Astrocyte of the spinal cord (primary cell): ENCODE results near the gene UBL3.
A peak's percentile ranks its signal among the peaks of the same experiment; 100 is the strongest.

Source experiments
- DNase-seq: peaks from one replicate; pipeline ENCODE4 v3.0.0; 2011; ENCODE audit warnings: low read depth, low spot score
- H3K4me3 ChIP-seq: 2 replicates; pipeline ENCODE4 v1.5.1; 2011; ENCODE audit warnings: low read depth, mild to moderate bottlenecking, low read length, moderate library complexity
- CTCF ChIP-seq: IDR thresholded peaks from 2 replicates; pipeline ENCODE4 v1.5.1; 2012; ENCODE audit warnings: low read depth, mild to moderate bottlenecking, low read length, inconsistent platforms
- in situ Hi-C: cut with HindIII; loops from 2 replicates; pipeline ENCODE4 v1.10.0; 2017; ENCODE audit warnings: low sequenced_read_pairs

The UBL3 gene

GRCh38 chr13:29853131-29853530, 2.7 kb upstream of the UBL3 start:
- no peak for DNase-seq
- H3K4me3 ChIP-seq, result no peak overlapping the region
- in situ Hi-C loops, result no loop called here
- TF ChIP-seq CTCF, result no peak

GRCh38 chr13:29852472-29853054, 2.1 kb upstream of the UBL3 start:
- no peak for TF ChIP-seq CTCF
- H3K4me3 ChIP-seq, result no peak overlapping the region
- in situ Hi-C loops, result no loop called here
- DNase-seq, result no peak

GRCh38 chr13:29849731-29850212, 645 bp downstream of the UBL3 start:
- DNase-seq, result peak; percentile 70

GRCh38 chr13:29849071-29849631, 1.3 kb downstream of the UBL3 start:
- peak overlapping the region; percentile 67 for H3K4me3 ChIP-seq
- TF ChIP-seq CTCF, result no peak
- DNase-seq, result peak; percentile 22
- in situ Hi-C loops, result no loop called here

More at GRCh38 chr13:29849731-29850212, 645 bp downstream of the UBL3 start:
- TF ChIP-seq CTCF, result no peak
- peak overlapping the region; percentile 67 for H3K4me3 ChIP-seq
- in situ Hi-C loops, result no loop called here

DNA sequence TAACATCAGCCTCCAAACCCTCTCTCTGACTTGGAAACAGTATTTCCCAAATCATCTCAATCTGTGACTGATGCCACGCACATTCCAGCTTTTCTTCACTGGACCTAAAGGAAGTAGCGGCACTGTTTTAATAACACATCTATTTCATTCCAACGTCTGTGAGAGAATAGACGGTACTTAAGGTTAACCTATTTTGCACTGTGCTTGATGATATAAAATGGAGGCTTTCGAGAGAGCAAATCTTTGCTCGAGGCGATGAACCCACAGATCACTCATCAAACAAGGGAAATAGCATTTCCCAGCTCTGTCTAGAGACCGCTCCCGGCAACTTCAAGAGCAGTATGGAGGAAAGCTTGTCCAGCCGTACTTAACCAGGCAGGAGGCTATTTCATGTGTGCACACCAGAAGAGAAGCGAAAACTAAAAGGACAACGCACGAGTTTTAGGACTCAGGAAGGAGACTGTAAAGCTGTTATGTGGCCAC, 2.9 kb downstream of the UBL3 start:
- in situ Hi-C loops, result no loop called here
- peak; percentile 65 for DNase-seq
- peak overlapping the region; percentile 56 for H3K4me3 ChIP-seq
- TF ChIP-seq CTCF, result no peak

GRCh38 chr13:29846475-29847256, 3.8 kb downstream of the UBL3 start:
- TF ChIP-seq CTCF, result no peak
- peak; percentile 24 for DNase-seq
- peak overlapping the region; percentile 56 for H3K4me3 ChIP-seq
- in situ Hi-C loops, result no loop called here
